HTERT RPE-1 (cell line): ENCODE data around the gene FHL3.
"Not testable (repeated sequence)": the region's sequence is repeated elsewhere in the genome, so short reads cannot be mapped to it uniquely, and the experiment has no call there.

ENCODE experiments used
- in situ Hi-C: fragments of 300-500 bp; cut with MboI; formaldehyde crosslinking; loops from 4 replicates; pipeline ENCODE4 v1.14.3; 2020; ENCODE audit warnings: low sequenced_read_pairs

Gene FHL3

DNA sequence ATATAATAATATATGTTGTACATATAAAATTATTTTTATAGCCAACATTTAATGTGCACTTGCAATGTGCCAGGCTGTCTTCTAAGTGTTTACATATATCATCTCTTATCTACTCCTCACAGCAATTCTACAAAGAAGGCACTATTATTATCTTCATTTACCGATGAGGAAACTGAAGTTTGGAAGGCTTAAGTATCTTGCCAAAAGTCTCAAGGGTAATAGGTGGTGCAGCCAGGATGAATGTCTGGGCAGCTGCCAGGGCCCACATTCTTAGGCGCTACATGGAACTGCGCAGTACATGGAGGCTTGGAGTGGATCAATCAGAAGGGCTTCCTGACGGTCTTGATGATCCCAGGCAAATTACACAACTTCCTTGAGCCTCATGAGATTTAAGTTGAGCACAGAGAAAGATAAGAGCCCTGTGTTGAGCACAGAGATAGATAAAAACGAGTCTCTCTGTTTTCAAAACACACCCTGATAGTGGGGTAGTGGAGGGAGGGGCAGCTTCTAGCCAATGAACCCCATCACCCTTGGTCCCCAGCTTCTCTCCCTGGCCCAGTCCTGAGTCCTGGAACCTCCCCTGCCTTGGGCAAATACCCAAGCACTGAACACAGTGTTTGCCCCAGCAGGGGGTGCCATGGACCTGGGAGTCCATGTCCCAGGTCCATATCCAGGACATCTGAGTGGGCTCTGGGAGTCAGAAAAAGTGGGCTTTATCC lies 32.1 kb upstream of the FHL3 start:
- in situ Hi-C loops: no loop called here

DNA sequence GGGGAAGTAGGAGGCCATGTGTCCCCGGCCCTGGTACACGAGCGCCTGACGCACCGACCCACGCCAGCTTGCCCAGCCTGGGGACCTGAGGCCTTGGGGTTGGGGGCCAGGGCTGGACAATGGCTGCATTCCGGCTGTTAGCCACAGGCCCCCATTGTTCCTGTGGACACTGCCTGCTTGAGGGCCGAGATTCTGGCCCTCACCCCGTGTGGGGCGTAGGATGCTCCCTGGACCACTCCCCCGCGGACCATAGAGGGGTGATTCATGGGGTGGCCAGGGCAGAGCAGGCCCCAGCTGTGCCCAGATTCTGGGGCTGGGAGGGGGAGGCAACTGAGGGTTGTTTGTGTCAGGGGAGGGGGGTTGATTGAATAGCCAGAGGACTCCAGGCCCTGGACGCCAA lies 29.6 kb upstream of the FHL3 start:
- in situ Hi-C loops: no loop called here

DNA sequence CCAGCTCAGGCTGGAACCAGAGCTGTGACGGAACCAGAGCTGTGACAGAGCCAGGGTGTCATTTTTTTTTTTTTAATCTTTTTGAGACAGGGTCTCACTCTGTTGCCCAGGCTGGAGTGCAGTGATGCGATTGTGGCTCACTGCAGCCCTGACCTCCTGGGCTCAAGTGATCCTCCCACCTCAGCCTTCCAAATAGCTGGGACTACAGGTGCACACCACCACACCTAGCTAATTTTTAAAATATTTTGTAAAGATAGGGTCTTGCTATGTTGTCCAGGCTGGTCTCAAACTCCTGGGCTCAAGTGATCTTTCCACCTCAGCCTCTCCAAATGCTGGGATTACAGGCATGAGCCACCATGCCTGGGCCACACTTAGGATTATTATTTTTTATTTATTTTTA lies 27.7 kb upstream of the FHL3 start:
- in situ Hi-C loops: not testable (repeated sequence)

DNA sequence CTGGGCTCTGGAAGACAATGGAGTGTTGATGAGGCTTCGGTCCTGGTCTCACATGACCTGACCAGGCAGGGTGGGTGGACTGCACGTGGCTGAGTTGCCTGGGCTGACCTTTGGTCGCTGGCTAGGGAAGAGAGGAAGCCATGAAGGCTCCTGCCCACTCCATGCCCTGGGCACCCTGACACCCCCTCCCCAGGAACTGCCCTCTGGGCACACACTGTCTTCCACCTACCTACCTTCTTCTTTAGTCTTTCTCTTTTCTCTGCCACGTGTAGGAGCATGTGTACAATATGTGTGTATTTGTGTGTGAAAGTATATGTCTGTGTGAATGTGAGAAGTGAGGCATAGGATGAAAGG lies 26.2 kb upstream of the FHL3 start:
- in situ Hi-C loops: no loop called here

DNA sequence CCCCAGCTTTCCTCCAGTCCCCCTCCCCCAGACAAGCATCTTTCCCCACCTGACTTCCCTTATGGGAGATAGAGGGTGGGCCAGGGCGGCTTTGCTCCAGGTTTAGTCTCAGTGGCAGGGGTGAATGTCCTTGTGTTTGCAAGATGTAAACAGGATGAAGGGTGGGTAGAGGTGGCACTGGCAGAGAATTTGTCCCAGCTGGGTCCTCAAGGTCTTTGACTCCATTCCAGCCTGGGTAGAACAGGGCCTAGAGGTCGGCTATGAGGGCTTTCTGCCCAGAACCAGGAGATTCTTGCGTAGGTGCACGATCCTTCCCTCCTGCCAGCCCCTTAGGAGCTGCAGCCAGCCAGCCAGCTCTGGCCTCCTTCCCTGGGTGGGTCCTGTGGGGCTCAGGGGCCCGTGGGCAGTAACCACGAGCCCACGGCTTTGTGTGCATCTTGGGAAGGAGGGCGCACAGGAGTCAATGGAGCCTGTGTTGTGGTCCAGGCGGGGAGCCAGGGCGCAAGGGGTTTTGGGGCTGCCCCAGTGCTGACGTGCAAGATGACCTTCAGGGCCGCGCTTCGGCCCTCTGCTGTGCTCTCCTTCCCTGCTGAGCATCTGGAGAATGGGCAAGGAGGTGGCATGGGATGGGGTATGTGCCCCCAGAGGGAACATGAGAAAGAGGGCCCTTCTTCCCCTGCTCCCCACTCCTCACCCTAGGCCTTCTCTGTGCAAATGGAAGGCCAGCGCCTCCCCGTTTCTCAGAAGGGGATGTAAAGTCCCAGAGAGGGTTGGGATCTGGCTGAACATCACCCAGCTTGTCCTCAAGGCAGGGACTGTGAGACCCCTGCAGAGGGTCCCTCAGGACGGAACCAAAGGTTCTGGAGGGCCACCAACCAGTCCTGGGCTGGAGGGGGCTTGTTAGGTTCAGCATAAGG lies 25.5 kb upstream of the FHL3 start:
- in situ Hi-C loops: no loop called here

DNA sequence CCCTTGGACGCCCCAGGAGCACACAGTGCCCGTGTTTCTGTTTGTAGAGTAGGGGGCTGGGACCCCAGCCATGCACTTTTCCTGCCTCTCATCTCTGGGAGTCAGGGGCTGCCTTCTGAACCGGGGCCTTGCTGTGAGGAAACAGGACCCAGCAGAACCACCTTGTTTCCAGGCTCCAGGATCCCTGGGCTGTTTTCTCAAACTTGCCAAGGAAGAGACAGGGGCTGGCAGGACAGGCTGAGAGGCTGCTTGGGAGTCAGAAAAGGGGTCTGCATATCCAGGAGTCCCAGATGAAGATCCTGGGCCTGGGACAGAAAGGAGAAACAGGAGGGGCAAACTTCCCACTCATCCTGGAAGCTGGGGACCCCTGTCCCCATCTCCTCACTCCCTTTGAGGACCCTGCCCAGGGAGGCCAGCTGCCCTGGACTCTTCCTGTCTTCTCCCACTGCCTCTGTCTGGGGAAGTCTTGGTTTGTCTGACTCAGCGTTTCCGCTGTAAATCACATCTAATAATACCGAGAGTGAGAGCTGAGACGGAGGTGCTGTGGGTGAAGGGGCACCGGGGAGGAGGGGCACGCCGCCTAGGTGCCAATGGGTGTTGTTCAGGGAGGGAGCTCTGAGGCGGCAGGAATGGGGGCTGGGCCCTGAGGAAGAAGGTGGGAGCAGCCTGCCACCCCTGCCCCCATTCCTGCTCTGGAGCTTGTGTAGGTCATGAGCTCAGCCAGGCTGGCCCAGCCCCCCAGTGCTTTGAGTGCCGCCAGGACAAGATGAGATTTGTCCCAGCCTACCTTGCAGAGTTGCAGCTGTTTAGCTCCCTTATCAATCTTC lies 24.6 kb upstream of the FHL3 start:
- in situ Hi-C loops: no loop called here

DNA sequence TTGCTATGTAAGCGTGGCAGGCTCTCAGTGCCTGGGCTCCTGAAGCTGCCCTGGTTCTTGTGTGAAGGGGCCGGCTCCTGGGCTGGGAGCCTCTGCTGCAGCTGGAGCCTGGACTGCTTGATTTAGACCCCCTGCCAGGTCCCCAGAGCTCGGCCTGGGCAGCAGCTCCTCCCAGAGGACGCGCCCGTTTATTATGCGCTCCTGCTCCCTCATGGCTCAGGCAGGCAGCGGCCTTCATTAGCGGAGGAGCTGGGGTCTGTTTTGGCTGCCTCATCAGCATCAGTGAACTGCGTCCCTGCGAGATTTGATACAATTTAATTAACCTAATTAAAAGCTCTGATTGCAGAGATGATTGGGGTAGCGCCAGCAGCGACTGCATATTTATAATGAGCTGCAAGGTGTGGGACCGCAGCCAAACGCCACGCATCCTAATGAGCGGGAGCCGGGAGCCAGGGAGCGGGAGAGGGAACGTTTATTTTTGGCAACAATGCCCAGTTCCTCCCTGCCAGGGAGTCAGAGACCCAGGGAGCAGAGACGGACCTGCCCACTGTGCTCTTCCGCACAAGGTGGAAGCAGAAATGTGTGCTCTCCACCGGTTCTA lies 23.9 kb upstream of the FHL3 start:
- in situ Hi-C loops: no loop called here

DNA sequence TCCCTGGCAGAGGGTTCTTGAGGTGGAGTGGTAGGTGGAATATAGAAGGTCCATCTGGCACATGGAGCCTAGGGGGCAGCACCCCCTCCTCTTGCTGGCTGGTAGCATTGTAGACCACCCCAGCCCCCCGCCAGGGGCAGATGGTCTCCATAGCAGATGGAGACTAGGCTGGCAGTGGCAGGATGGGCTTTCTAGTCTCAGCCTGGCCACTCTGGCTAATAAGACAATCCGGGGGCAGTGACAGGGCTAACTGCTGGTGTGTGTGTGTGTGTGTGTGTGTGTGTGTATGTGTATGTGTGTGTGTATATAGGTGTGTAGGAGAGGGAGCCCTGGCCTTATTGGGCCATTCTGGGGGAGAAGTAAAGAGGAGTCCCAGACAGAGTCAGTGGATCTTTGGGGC lies 23.4 kb upstream of the FHL3 start:
- in situ Hi-C loops: no loop called here

DNA sequence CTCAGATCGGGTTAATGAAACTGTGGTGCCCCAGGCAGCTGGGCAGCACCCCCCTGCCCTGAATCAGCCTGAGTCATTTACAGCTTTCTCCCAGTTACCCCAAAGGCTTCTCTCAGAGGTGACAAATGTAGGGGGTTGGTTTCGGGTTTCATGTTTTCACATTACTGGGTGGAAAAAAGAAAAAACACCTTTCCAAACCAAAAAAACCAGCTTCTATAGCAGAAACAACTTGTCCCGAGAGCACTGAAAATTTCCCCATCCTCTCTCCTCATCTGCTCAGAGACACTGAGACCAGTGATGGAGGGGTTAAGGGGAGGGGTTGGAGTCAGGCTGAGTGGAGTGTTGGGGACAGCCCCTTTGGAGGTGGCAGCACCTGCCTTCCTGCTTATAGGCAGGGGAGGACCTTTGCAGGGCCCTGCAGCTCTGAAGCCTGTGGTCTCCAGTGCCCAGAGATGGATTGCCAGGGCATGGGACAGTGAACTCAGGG lies 22.8 kb upstream of the FHL3 start:
- in situ Hi-C loops: no loop called here

DNA sequence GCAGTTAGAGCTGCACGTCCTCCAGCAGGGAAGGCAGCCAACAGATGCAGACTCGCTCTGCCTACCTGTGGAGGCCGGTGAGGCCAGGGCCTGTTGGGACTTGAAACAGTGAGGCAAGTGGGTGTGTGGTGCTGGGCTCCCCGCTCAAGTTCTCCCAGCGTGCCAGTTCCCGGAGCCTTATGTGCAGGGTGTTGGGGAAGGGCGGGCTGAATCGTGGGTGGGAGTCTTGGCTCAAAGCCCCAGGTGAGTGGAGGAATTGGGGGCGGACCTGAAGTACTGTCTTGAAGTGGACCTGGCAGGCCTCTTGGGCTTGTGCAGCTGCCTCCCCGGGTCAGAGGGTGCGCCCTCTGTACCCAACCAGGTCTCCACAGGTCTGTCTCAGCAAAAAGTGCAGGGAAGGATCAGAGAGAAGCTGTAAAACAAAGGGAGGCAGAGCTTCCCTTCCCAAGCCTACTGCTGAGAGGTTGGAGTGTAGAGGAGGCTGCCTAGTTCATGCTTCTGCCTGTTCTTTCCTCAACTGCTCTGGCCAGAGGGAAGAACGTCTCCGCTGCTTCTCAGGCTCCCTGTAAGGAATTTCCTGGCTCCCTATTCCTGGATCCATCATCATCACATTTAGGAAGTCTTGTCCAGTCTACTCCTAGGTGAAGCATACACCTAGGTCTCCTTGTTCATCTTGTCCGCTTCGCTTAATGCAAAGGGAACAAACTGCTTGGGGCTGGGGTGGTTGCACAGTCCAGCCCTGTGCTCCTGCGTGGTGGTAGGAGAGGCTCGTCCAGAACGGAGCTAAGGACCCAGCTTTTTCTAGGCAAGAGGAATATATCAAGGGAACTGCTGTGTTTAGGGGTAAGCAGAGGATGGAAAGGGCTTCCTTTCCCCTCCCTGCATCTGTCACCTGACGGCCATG lies 22.1 kb upstream of the FHL3 start:
- in situ Hi-C loops: no loop called here

DNA sequence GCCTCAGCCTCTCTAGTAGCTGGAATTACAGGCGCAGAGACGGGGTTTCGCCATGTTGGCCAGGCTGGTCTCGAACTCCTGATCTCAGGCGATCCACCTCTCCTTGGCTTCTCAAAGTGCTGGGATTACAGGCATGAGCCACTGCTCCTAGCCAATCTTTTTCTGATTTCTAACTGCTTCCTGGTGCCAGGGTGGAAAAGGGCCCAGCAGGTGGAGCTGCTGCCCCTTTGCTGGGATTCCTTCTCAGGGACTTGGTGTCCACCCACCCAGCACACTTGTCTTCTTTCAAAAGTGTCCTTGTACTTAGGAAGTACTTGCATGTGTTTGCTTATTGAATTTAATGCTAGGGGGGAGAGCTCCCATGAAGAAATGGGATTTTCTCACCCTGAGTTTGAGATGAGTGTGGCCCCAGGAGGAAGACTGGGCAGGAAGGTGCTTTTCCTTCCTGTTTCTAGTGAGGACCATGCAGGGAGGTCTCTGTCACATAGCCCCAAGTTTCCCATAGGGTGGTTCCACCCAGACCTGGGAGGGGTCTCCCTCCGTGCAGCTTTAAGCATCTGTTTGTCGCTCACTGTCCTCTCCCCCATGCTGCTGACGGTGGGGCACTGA lies 21.4 kb upstream of the FHL3 start:
- in situ Hi-C loops: no loop called here

DNA sequence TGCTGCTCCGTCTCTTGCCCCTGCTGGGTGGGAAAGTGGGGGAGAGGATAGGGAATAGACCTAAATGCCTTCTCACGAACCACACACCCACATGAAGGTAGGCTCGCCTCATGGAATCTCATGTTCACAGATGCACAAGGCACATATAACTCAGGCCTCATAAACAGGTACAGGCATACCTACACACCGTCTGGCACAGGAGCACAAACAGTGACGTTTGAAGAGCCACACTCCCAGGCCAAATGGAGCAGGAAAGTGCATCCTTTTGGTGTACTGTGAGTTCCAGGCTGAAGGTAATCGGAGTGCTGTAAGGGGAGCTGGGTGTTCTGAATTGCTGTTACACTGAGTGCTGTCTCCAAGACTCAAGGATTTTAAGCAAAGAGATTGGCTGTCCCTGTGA lies 20.4 kb upstream of the FHL3 start:
- in situ Hi-C loops: no loop called here

DNA sequence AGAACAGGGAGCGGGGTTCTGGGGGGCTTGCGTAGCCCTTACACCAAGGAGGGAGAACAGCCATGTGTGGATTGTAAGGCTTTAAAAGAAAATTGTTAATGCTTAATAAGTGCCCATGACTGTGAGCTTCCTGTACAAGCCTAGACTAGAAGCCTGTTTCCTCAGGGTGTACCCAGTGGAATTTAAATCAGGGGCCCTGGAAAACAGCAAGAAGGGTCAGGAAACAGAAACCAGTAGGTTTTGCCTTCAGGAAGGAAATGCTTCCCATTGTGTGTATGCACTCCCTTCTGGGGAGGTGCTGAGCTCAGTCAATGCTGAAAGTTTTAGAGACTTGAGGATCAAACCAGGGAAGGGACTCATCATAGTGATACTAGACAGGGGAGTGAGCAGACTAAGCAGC lies 19.9 kb upstream of the FHL3 start:
- in situ Hi-C loops: no loop called here

DNA sequence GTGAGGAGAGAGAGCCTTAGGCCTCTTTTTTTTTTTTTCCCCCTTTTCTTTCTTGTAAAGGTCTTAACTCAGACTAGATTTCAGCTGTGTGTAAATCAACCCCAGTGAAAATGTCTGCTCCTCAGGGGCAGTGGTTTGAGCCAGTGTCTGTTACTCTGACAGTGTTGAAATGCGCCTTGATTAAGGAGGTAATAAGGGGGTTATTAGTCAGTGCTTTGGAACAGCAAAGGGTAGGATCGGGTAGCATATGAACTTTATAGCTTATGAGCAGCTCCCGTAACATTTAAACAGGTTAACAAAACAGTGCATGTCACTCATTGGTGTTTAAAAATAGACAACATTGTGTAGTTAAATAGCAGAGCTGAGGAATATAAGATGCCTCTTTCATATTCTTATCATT lies 17.5 kb upstream of the FHL3 start:
- in situ Hi-C loops: no loop called here

DNA sequence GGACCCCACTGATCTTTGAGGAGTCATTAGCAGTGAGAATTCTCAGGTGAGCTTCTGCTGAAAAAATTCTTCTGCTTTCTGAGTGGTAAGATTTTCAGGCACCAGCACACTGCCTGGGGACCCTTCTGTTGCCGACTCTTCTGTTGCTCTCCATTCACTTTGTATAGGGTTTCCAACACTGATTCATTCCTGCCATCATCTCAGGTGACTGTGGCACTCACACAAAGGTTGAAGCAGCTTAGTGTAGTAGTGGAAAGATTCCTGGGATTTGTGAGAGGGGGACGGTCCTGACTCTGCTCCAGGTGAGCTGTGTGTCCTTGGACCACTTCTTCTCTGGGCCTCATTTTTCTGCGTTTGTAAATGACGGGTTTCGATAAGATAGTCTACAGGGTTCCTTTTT lies 16.7 kb upstream of the FHL3 start:
- in situ Hi-C loops: no loop called here

DNA sequence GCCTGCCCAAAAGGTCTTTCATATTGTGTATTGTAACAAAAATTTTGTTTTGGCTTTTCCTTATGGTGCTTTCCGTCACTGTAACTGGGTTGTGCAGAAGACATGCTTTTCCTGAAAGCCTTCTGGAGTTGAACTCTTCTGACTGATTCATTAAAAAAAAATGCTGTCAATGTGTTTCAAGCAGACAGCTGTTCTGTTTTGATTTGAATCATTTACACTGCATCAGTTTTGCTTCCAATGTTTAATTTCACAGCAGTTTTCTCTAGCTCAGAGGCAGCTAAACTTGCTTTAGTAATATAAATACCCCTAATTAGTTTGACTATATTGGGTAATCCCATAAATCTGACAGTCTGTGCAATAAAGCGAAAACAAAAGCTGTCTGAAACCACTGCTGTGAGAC lies 15.1 kb upstream of the FHL3 start:
- in situ Hi-C loops: no loop called here

DNA sequence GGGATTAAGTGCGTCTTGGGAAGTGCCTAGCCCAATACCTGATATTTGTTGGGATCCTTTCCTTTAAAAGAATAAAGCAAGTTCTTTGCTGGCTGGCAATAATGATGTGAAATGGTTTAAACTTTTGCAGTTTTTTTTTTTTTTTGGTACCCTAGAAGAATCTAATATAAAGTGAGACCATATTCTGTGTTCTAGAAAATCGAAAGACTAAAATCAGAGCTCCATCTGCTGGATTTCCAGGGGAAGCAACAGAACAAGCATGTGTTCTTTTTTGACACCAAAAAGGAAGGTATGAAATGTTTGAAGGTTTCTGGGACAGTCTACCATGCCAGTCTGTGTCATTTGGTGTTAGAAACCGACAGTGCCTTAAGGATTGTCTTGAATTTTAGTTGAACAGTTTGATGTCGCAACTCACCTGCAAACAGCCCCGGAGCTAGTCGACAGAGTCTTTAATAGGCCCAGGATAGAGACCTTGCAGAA lies 13.6 kb upstream of the FHL3 start:
- in situ Hi-C loops: no loop called here

DNA sequence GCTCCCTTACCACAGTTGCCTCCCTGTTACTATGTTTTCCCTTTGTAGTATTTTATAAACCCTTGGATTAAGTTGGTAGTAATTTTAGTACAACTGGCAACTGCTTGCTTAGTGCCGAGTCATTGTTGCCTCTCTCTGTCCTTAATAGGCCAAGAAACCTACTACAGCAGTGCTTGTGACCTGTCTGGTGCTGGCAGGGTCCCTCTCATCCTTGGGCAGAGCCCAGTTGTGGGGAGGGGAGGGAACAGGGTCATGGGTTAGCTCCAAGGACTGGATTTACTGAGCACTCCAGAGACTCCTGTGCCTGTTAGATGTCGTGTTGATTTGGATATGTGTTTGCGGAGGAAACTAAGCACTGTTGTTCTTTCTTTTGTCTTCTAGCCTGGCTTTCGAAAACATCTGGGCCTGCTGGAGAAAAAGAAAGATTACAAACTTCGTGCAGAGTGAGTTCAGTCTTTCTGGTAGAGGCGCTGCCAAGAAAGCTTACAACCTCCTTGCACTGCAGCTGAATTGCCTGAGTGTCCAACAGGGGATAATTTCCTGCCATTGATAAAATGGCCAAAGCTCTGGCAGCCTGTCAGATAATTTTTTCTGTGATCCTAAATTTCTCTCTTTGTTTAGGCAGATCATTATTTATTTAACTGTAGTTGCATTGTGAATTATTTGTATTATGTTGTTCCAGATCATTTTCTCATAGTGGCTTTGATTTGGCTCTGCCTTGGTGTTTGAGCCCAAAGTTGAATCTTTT lies 10.8 kb upstream of the FHL3 start:
- in situ Hi-C loops: no loop called here
